Heart right ventricle (tissue), 16 donors: ENCODE measurements around the gene IRF2BP2. TPM values are rescaled to one million over a fixed set of nuclear protein-coding genes. Genes with fewer than 3 reads are reported as not detected.
"Not testable (repeated sequence)": the region's sequence is repeated elsewhere in the genome, so short reads cannot be mapped to it uniquely, and the experiment has no call there.

ENCODE experiments used
- ATAC-seq, 8 donors: fragments of 200-7000 bp; cut with Tn5 transposase; one replicate each; pipeline ENCODE4 v1.9.1; 2020; ENCODE audit warnings: mild to moderate bottlenecking in 8 of 8, moderate library complexity in 8 of 8, moderate number of reproducible peaks in 1 of 8
- DNase-seq, 2 donors: peaks; one replicate each; pipeline ENCODE4 v3.0.0-alpha.2; 2020
- H3K27ac ChIP-seq, 10 donors: fragments of 200-600 bp; sonication (generic) in 2 of 10; one replicate each; pipeline versions ENCODE4 v1.5.0 to v1.8.0; 2020 to 2022; ENCODE audit warnings: mild to moderate bottlenecking in 3 of 10
- H3K27me3 ChIP-seq, 7 donors: fragments of 200-600 bp; one replicate each; pipeline ENCODE4 v1.8.0; 2021 to 2022; ENCODE audit warnings: mild to moderate bottlenecking in 2 of 7
- H3K36me3 ChIP-seq, 9 donors: fragments of 200-600 bp; sonication (generic) in 1 of 9; one replicate each; pipeline versions ENCODE4 v1.5.0 to v1.8.0; 2020 to 2022; ENCODE audit warnings: mild to moderate bottlenecking in 2 of 9
- H3K4me1 ChIP-seq, 9 donors: fragments of 200-600 bp; sonication (generic) in 1 of 9; one replicate each; pipeline versions ENCODE4 v1.5.0 to v1.8.0; 2020 to 2022; ENCODE audit warnings: mild to moderate bottlenecking in 4 of 9
- H3K4me3 ChIP-seq, 10 donors: fragments of 200-600 bp; sonication (generic) in 2 of 10; one replicate each; pipeline versions ENCODE4 v1.5.0 to v1.8.0; 2020 to 2022; ENCODE audit warnings: mild to moderate bottlenecking in 7 of 10, moderate library complexity in 2 of 10
- H3K9me3 ChIP-seq, 11 donors: fragments of 200-600 bp in 10 of 11; sonication (generic) in 2 of 11; one replicate each; pipeline versions ENCODE4 v1.5.0 to v1.8.0; 2013 to 2022; ENCODE audit warnings: mild to moderate bottlenecking in 2 of 11, control low read depth in 1 of 11, moderate library complexity in 1 of 11
- WGBS, 2 donors: extraction: QIAGEN DNeasy Blood & Tissue Kit; methylation state at CpG; one replicate each; pipeline ENCODE4 v1.1.7; 2013; ENCODE audit warnings: inconsistent platforms in 1 of 2; 5-methylcytosine and 5-hydroxymethylcytosine counted together
- intact Hi-C, 10 donors: fragments of 100-400 bp; cut with DNase I; formaldehyde crosslinking; loops; one replicate each; pipeline versions ENCODE4 v1.11.1 to v1.14.2; 2022
- polyA plus RNA-seq, 2 donors: library from polyadenylated mRNA; stranded (reverse); fragments of 200-250 nt; gene quantifications; one replicate each; pipeline ENCODE4 v1.2.3, GENCODE V29; 2013
- total RNA-seq, 10 donors: library from RNA; stranded (reverse); fragmentation: NEBNext Ultra II Directional in 3 of 10; extraction: Animal tissue kit (Norgen Biotek cat#: 25700) in 3 of 10; gene quantifications; one replicate each; pipeline versions ENCODE4 v1.2.1 to v1.2.4, GENCODE V29; 2021 to 2023
- TF ChIP-seq, protein P1 (sequence below), 9 donors: fragments of 200-600 bp; sonication (generic) in 2 of 9; IDR thresholded peaks; one replicate each; pipeline versions ENCODE4 v1.5.0 to v1.8.0; 2021 to 2022; ENCODE audit warnings: antibody characterized with exemption in 9 of 9, mild to moderate bottlenecking in 5 of 9, moderate library complexity in 1 of 9
- donor health status: Arrhythmogenic right ventricular cardiomyopathy.
- donor health status: ischemic (EF 13 %, LVEDD 7.1; RV severe dilation, severe dysfunction).
- donor health status: healthy with polysubstance abuse.
- donor health status: DM: no; HTN: yes; CAD: no.
- donor health status: DM: no; HTN: no; CAD: no.
- donor health status: ischemic (EF 25% LVEDD 6.9; RV normal size, moderate dysfunction).
- donor health status: ischemic (EF 25% LVEDD 5.7; RV mildly dilated, moderate dysfunction).
- donor health status: healthy.
- donor health status: DM: yes; HTN: yes; CAD: no.
- donor health status: Ischemic cardiomyopathy.
- donor health status: ischemic (EF 35%, LVEDD 5.7; RV mildly dilated, moderate dysfunction).
- donor health status: nonischemic (EF 11% LVEDD 7.7; RV severe dilation, severe dysfunction).
- donor health status: DM: yes; HTN: yes; CAD: no.
- donor health status: PGD.
- donor health status: ischemic (EF 29% LVEDD 5.4; RV normal size, mild dysfunction).
- donor health status: nonischemic (EF 23%, LVEDD 6.1; RV moderate dilation, normal function).

IRF2BP2 gene
- total and polyA plus RNA-seq, 12 donors: 50.6 to 181 (median 101) TPM

DNA sequence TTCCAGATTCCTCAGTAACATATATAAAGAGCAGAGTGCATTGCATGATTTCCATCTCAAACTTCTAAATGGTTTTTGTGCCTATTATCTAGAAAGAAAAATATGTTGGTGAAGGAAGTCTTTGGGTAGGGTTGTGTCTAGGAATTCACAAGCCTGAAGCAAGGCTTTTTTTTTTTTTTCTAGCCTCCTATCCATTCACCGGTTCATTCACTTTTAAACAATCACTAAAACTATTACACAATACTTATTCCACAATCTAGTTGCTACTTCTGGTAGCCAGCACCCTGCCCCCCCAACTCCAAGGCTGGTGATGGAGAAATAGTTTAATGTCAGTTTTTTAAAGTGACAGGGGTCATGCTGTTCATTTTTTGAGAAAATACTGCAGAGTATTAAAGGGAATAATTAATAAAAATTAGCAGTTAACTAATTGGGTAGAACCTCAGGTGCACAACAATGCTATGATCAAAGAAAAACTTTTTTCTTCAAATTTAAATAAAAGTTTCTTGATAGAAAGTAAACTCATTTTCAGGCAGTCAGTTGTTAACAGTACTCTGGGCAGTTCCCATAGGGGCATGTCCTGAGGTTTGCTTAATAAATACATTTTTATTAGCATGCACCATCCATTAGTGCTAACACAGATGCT lies 10.9 kb downstream of the IRF2BP2 start:
- Histone ChIP-seq H3K4me1 (peaks cover 3 to 62% (median 54%) of the 10 kb centered on the region in 9 donors), H3K4me3 (peak overlapping the region in 9 of 10 donors; percentile 29 to 95 (median 51)), H3K27me3 (no peaks in the 10 kb centered on the region), H3K36me3 (peaks cover 0 to 16% (median 0%) of the 10 kb centered on the region in 9 donors), H3K9me3 (no peaks in the 10 kb centered on the region), H3K27ac (peak overlapping the region; percentile 91 to 100 (median 99))
- TF ChIP-seq, protein P1, sequence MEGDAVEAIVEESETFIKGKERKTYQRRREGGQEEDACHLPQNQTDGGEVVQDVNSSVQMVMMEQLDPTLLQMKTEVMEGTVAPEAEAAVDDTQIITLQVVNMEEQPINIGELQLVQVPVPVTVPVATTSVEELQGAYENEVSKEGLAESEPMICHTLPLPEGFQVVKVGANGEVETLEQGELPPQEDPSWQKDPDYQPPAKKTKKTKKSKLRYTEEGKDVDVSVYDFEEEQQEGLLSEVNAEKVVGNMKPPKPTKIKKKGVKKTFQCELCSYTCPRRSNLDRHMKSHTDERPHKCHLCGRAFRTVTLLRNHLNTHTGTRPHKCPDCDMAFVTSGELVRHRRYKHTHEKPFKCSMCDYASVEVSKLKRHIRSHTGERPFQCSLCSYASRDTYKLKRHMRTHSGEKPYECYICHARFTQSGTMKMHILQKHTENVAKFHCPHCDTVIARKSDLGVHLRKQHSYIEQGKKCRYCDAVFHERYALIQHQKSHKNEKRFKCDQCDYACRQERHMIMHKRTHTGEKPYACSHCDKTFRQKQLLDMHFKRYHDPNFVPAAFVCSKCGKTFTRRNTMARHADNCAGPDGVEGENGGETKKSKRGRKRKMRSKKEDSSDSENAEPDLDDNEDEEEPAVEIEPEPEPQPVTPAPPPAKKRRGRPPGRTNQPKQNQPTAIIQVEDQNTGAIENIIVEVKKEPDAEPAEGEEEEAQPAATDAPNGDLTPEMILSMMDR (IDR thresholded peaks at IDR 0.05): no peak
- intact Hi-C loops: loop anchor here in 8 of 10 donors (2.0 to 10.0 kb wide), 11 partner anchors 54 to 496 kb away; no protein-coding TSS in a partner anchor
- ATAC-seq (no peak), DNase-seq (no peak)
- 0 to 15% methylated on average over 1 of the region's 1 CpG for WGBS, 2 donors

DNA sequence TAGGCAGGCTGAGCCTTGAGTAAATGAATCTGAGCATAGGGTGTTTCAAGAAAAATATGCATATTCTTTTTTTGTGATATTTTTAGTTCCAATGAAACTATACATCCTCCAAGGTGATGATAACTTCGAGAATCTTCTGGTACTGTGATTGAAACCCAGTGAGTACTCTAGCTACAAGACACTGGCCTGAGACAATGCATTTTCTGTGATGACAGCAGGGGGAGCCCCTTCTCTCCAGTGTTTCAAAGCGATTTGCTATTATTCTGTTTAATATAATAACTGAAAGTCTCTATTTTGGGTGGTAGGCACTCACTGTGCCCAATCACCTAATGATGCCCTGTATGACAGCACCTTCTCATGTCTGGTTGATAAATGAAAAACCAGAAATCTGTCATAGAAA lies 12.1 kb downstream of the IRF2BP2 start:
- Histone ChIP-seq H3K36me3 (peaks cover 0 to 9% (median 0%) of the 10 kb centered on the region in 9 donors), H3K27ac (peak overlapping the region in 6 of 10 donors; percentile 40 to 100 (median 99)), H3K4me1 (peaks cover 3 to 50% (median 45%) of the 10 kb centered on the region in 9 donors), H3K9me3 (no peaks in the 10 kb centered on the region), H3K27me3 (no peaks in the 10 kb centered on the region), H3K4me3 (no peak overlapping the region)
- DNase-seq (peak in 1 of 2 donors; percentile 73), ATAC-seq (no peak)
- 42 to 53% methylated on average over 2 of the region's 2 CpGs for WGBS, 2 donors
- intact Hi-C loops: loop anchor here in 8 of 10 donors (2.0 to 10.0 kb wide), 11 partner anchors 53 to 497 kb away; no protein-coding TSS in a partner anchor
- TF ChIP-seq, protein P1 (IDR thresholded peaks at IDR 0.05): peak; percentile 42 to 77 (median 69)

DNA sequence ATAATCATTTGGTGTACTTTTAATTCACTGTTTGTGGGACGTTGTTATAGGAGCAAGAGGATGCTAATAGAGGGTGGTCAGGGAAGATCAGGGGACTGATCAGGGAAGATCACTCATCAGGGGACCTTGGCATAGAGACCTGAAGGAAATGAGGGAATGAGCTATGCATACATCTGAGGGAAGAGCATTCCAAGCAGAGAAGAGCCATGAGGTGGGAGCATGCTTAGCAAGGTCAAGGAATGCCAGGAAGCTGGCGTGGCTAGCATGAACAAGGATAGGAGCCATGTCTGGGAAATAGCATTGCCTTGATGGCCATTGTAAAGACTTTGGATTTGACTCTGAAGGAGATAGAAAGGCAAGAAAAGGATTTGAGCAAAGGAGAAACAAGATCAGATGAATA lies 14.1 kb downstream of the IRF2BP2 start:
- DNase-seq (no peak), ATAC-seq (no peak)
- Histone ChIP-seq H3K27me3 (no peaks in the 10 kb centered on the region), H3K9me3 (no peaks in the 10 kb centered on the region), H3K4me3 (no peak overlapping the region), H3K36me3 (no peaks in the 10 kb centered on the region), H3K27ac (no peak overlapping the region), H3K4me1 (peaks cover 3 to 30% (median 25%) of the 10 kb centered on the region in 9 donors)
- WGBS, 2 donors: 92 to 99% methylated on average over 2 of the region's 2 CpGs
- intact Hi-C loops: loop anchor here in 7 of 10 donors (5.0 to 10.0 kb wide), 8 partner anchors 51 to 499 kb away; no protein-coding TSS in a partner anchor
- TF ChIP-seq, protein P1 (IDR thresholded peaks at IDR 0.05): no peak

DNA sequence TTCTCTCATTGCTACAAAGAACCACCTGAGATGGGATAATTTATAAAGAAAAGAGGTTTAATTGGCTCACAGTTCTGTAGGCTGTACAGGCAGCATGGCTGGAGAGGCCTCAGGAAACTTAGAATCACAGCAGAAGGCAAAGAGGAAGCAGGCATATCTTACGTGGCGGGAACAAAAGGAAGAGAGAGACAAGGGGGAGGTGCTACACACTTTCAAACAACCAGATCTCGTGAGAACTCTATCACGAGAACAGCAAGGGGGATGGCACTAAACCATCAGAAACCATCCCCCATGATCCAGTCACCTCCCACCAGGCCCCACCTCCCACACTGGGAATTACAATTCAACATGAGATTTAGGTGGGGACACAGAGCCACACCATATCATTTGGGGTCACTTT lies 15.4 kb downstream of the IRF2BP2 start:
- peaks cover 4 to 31% (median 20%) of the 10 kb centered on the region in 9 donors for H3K4me1 ChIP-seq
- H3K4me3 ChIP-seq, ATAC-seq, H3K36me3 ChIP-seq, H3K27ac ChIP-seq, DNase-seq, H3K9me3 ChIP-seq, H3K27me3 ChIP-seq: not testable (repeated sequence)
- intact Hi-C loops: loop anchor here in 4 of 10 donors (5.0 to 10.0 kb wide), 6 partner anchors 50 to 500 kb away; no protein-coding TSS in a partner anchor
- WGBS, 2 donors: 75 to 86% methylated on average over 4 of the region's 4 CpGs
